ENCODE data around the gene TBC1D17.

TBC1D17 gene

GRCh38 chr19:49911381-49912145, 34.1 kb downstream of the TBC1D17 start:
- peaks cover 2% of the 10 kb centered on the region; the same call in 1 of the 2 replicates for H3K4me1 ChIP-seq (ENCODE audit: control insufficient read depth, insufficient read depth, low read length)
- H3K27ac ChIP-seq (ENCODE audit: low read length): no peak overlapping the region
- no peak overlapping the region for H3K4me3 ChIP-seq (ENCODE audit: low read length)
- H3K27me3 ChIP-seq (ENCODE audit: control insufficient read depth, insufficient read depth, low read length): no peaks in the 10 kb centered on the region
- peaks cover 27% of the 10 kb centered on the region for H3K36me3 ChIP-seq (ENCODE audit: control insufficient read depth, insufficient read depth, low read length)
- no peak for DNase-seq (ENCODE audit: low read depth, low spot score)
- no CpG with 5 or more reads among the region's 9 CpGs for WGBS (ENCODE audit: insufficient coverage, insufficient read length)
- H3K9me3 ChIP-seq (ENCODE audit: control insufficient read depth, insufficient read depth, low read length): no peaks in the 10 kb centered on the region

- no peak for DNase-seq (ENCODE audit: low read depth, low spot score)
- H3K4me1 ChIP-seq (ENCODE audit: control insufficient read depth, insufficient read depth, low read length): no peaks in the 10 kb centered on the region
Observed at GRCh38 chr19:49912965-49913685, 35.6 kb downstream of the TBC1D17 start.

GRCh38 chr19:49913720-49914119, 36.2 kb downstream of the TBC1D17 start:
- H3K4me1 ChIP-seq (ENCODE audit: control insufficient read depth, insufficient read depth, low read length): no peaks in the 10 kb centered on the region
- no peaks in the 10 kb centered on the region for H3K27me3 ChIP-seq (ENCODE audit: control insufficient read depth, insufficient read depth, low read length)
- WGBS (ENCODE audit: insufficient coverage, insufficient read length): no CpG with 5 or more reads among the region's 10 CpGs
- H3K4me3 ChIP-seq (ENCODE audit: low read length): no peak overlapping the region
- no peak for DNase-seq (ENCODE audit: low read depth, low spot score)
- no peak overlapping the region for H3K27ac ChIP-seq (ENCODE audit: low read length)
- H3K36me3 ChIP-seq (ENCODE audit: control insufficient read depth, insufficient read depth, low read length): peaks cover 22% of the 10 kb centered on the region
- H3K9me3 ChIP-seq (ENCODE audit: control insufficient read depth, insufficient read depth, low read length): no peaks in the 10 kb centered on the region

More at GRCh38 chr19:49912965-49913685, 35.6 kb downstream of the TBC1D17 start:
- H3K27me3 ChIP-seq (ENCODE audit: control insufficient read depth, insufficient read depth, low read length): no peaks in the 10 kb centered on the region
- H3K9me3 ChIP-seq (ENCODE audit: control insufficient read depth, insufficient read depth, low read length): no peaks in the 10 kb centered on the region
- H3K36me3 ChIP-seq (ENCODE audit: control insufficient read depth, insufficient read depth, low read length): peaks cover 22% of the 10 kb centered on the region
- H3K27ac ChIP-seq (ENCODE audit: low read length): no peak overlapping the region
- WGBS (ENCODE audit: insufficient coverage, insufficient read length): no CpG with 5 or more reads among the region's 21 CpGs
- H3K4me3 ChIP-seq (ENCODE audit: low read length): no peak overlapping the region

- Histone ChIP-seq H3K27me3 (ENCODE audit: control insufficient read depth, insufficient read depth, low read length) (no peaks in the 10 kb centered on the region), H3K9me3 (ENCODE audit: control insufficient read depth, insufficient read depth, low read length) (no peaks in the 10 kb centered on the region), H3K4me3 (ENCODE audit: low read length) (no peak overlapping the region), H3K36me3 (ENCODE audit: control insufficient read depth, insufficient read depth, low read length) (peaks cover 15% of the 10 kb centered on the region), H3K4me1 (ENCODE audit: control insufficient read depth, insufficient read depth, low read length) (no peaks in the 10 kb centered on the region), H3K27ac (ENCODE audit: low read length) (no peak overlapping the region)
- DNase-seq (ENCODE audit: low read depth, low spot score): no peak
- WGBS (ENCODE audit: insufficient coverage, insufficient read length): no CpG with 5 or more reads among the region's 6 CpGs
Observed at GRCh38 chr19:49915271-49915670, 37.8 kb downstream of the TBC1D17 start.

- H3K4me1 ChIP-seq (ENCODE audit: control insufficient read depth, insufficient read depth, low read length): peaks cover 2% of the 10 kb centered on the region; the same call in 1 of the 2 replicates
- no CpG with 5 or more reads among the region's 21 CpGs for WGBS (ENCODE audit: insufficient coverage, insufficient read length)
- no peak overlapping the region for H3K27ac ChIP-seq (ENCODE audit: low read length)
- no peak overlapping the region for H3K4me3 ChIP-seq (ENCODE audit: low read length)
- DNase-seq (ENCODE audit: low read depth, low spot score): no peak
- no peaks in the 10 kb centered on the region for H3K9me3 ChIP-seq (ENCODE audit: control insufficient read depth, insufficient read depth, low read length)
- H3K36me3 ChIP-seq (ENCODE audit: control insufficient read depth, insufficient read depth, low read length): peaks cover 13% of the 10 kb centered on the region
- H3K27me3 ChIP-seq (ENCODE audit: control insufficient read depth, insufficient read depth, low read length): no peaks in the 10 kb centered on the region
Observed at GRCh38 chr19:49916839-49917733, 39.6 kb downstream of the TBC1D17 start.

- WGBS (ENCODE audit: insufficient coverage, insufficient read length): no CpG with 5 or more reads among the region's 8 CpGs
- H3K27ac ChIP-seq (ENCODE audit: low read length): no peak overlapping the region
- peaks cover 3% of the 10 kb centered on the region; the same call in 1 of the 2 replicates for H3K4me1 ChIP-seq (ENCODE audit: control insufficient read depth, insufficient read depth, low read length)
- peaks cover 19% of the 10 kb centered on the region for H3K36me3 ChIP-seq (ENCODE audit: control insufficient read depth, insufficient read depth, low read length)
- no peak for DNase-seq (ENCODE audit: low read depth, low spot score)
- no peaks in the 10 kb centered on the region for H3K27me3 ChIP-seq (ENCODE audit: control insufficient read depth, insufficient read depth, low read length)
- no peak overlapping the region for H3K4me3 ChIP-seq (ENCODE audit: low read length)
- no peaks in the 10 kb centered on the region for H3K9me3 ChIP-seq (ENCODE audit: control insufficient read depth, insufficient read depth, low read length)
Observed at GRCh38 chr19:49918089-49918488, 40.6 kb downstream of the TBC1D17 start.

GRCh38 chr19:49920624-49921363, 43.3 kb downstream of the TBC1D17 start:
- peaks cover 3% of the 10 kb centered on the region; the same call in 1 of the 2 replicates for H3K4me1 ChIP-seq (ENCODE audit: control insufficient read depth, insufficient read depth, low read length)
- H3K9me3 ChIP-seq (ENCODE audit: control insufficient read depth, insufficient read depth, low read length): no peaks in the 10 kb centered on the region
- H3K36me3 ChIP-seq (ENCODE audit: control insufficient read depth, insufficient read depth, low read length): peaks cover 29% of the 10 kb centered on the region
- no peak overlapping the region for H3K4me3 ChIP-seq (ENCODE audit: low read length)
- no peak overlapping the region for H3K27ac ChIP-seq (ENCODE audit: low read length)
- no CpG with 5 or more reads among the region's 24 CpGs for WGBS (ENCODE audit: insufficient coverage, insufficient read length)
- H3K27me3 ChIP-seq (ENCODE audit: control insufficient read depth, insufficient read depth, low read length): no peaks in the 10 kb centered on the region
- DNase-seq (ENCODE audit: low read depth, low spot score): no peak

GRCh38 chr19:49921871-49922795, 44.6 kb downstream of the TBC1D17 start:
- WGBS (ENCODE audit: insufficient coverage, insufficient read length): no CpG with 5 or more reads among the region's 22 CpGs
- Histone ChIP-seq H3K9me3 (ENCODE audit: control insufficient read depth, insufficient read depth, low read length) (no peaks in the 10 kb centered on the region), H3K36me3 (ENCODE audit: control insufficient read depth, insufficient read depth, low read length) (peaks cover 29% of the 10 kb centered on the region), H3K4me1 (ENCODE audit: control insufficient read depth, insufficient read depth, low read length) (peaks cover 3% of the 10 kb centered on the region; the same call in 1 of the 2 replicates), H3K4me3 (ENCODE audit: low read length) (no peak overlapping the region), H3K27me3 (ENCODE audit: control insufficient read depth, insufficient read depth, low read length) (no peaks in the 10 kb centered on the region), H3K27ac (ENCODE audit: low read length) (no peak overlapping the region)
- no peak for DNase-seq (ENCODE audit: low read depth, low spot score)

Data from iPS DF 6.9 (cell line).